Stimulated activated CD8-positive, alpha-beta memory T cell treated with anti-CD3 and anti-CD28 coated beads, Interleukin-7, amount 100 ng/mL, for 4 hours (primary cell): ENCODE results near the gene C19orf25.

Source experiments
- DNase-seq, 2 donors: peaks; one replicate each; pipeline ENCODE4 v3.0.0-alpha.2; 2020; ENCODE audit warnings: low read depth in 2 of 2

Gene C19orf25

GRCh38 chr19:1496714-1497577 is 17.9 kb upstream of the C19orf25 start:
- no peak for DNase-seq

GRCh38 chr19:1495799-1496713 is 17.0 kb upstream of the C19orf25 start:
- DNase-seq, result no peak

- no peak for DNase-seq
Measured at GRCh38 chr19:1495051-1495798, 16.2 kb upstream of the C19orf25 start.

DNA sequence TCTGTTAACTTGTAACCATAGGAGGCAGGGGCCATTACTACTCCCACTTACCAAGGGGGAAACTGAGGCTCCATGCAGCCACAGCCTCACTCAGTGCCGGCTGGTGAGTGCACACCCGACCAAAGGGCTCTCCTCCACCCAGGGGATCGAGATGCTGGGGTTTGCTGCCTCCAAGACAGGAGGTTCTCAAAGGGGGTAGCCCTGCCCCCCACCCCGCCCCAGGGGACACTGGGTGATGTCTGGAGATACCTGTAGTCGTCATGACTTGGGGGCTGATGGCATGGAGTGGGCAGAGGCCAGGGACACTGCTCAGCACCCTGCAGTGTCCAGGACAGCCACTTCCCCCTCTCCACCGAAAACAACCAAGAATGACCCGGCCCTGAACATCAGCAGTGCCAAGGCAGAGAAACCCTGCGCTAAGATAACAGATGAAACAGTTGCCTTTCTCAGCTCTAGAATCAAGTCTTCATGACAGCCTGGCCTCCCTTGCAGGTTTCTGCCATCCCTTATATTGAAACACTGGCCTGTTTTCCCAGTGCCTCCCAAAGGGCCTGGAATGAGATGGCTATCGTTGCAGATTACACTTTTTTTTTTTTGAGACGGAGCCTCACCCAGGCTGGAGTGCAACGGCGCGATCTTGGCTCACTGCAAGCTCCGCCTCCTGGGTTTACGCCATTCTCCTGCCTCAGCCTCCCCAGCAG is 15.2 kb upstream of the C19orf25 start:
- no peak for DNase-seq

DNA sequence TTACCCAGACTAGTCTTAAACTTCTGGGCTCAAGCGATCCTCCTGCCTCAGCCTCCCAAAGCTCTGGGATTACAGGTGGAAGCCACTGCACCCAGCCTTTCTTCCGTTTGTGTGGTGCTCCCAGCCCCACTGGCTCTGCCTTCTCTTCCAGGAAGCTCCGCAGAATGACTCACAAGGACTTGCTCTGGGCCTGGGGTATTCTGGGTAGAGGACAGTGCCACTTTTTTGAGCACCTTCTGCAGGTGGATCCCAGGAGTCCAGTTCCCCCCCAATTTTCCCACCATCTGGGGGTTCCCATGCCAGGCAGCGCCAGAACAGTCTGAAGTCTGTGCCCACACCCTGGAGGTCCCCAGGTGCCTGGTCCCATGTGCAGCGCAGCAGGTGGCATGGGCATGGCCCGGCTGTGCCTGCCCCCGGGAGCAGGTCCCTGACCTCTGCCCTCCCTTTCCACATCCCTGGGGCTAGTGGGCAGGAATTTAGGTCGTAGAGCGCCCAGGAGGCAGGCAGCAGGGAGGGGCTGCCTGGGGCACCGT is 13.5 kb upstream of the C19orf25 start:
- no peak for DNase-seq

GRCh38 chr19:1491849-1492170 is 12.8 kb upstream of the C19orf25 start:
- DNase-seq, result no peak

DNA sequence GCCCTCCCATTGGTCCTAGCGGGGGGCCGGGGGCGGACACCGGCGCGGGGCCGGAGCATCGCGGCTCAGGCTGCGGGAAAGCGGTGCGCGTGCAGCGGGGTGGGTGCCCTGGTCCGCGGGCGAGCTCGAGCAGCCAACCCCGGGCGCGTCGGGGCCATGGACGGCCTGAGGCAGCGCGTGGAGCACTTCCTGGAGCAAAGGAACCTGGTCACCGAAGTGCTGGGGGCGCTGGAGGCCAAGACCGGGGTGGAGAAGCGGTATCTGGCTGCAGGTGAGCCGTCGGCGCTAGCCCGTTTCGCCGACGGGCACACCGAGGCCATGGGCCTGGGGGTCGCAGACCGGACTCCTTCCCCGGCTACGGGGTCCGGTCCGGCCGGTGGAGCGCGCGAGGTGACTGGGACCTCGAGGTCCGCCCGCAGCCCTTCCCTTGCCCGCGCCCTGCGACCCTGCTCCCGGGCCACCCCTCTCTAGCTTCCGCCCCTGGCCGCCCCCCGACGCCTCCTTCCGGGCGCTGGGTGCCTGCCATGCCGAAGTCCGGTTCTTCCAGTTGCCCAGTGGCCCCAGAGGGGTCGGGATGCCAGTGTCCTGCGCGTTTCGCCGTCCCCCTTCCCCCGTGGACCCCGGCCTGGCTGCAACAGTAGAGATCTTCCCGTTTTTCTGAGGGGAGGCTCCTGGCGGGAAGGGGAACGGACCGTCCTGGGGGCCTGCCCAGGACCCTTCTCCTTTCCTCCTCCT is 12.3 kb upstream of the C19orf25 start, which contains the start of gene REEP6:
REEP6 (plus strand) TSS at position 68 of the 735 bp plus-strand sequence; CDS start at position 157, 89 bp downstream.
- DNase-seq, result no peak

- DNase-seq, result peak; percentile 94 to 98
Measured at GRCh38 chr19:1490311-1491113, 11.5 kb upstream of the C19orf25 start, which contains the start of gene PCSK4. Gene PCSK4, minus strand, starts transcription at chr19:1490350. Its CDS starts 4 bp downstream, at chr19:1490346.

DNA sequence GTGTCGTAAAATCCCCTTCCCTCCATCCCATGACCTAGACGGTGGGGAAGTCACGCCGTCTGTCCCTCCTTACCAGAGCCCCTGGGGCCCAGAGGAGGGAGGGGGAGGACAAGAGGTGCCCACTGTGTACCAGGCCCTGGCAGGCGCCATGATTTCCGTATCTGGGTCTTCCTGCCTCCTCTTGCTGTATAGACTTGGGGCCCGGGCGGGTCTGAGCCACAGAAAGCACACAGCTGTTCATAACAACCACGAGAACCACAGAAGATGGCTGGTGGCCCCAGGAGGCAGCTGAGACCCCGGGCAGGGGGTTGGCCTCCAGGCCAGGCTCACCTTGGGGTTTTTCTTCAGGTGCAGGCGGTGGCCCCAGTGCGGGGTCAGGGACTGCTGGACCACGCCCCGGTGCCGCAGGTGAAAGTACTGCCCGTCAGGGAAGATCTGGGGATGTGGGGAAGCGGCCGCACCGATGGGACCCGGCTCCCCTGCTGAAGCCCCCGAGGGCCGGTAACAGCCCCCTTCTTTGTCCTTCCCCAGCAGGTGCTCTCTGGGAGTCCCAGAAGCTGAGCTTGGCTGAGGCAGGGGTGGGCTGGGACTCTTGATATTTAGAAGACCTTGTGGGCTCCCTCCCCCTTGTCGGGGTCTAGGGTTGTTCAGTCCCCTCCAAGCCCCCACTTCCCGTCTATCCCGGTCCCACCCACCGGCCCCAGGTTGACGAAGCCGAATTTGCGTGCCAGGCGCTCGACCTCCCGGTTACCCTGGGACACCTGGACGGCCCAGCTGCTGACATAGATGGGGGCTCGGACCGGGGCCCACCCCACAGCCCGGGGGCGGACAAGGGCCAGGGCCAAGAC is 10.7 kb upstream of the C19orf25 start:
- DNase-seq, result no peak

DNA sequence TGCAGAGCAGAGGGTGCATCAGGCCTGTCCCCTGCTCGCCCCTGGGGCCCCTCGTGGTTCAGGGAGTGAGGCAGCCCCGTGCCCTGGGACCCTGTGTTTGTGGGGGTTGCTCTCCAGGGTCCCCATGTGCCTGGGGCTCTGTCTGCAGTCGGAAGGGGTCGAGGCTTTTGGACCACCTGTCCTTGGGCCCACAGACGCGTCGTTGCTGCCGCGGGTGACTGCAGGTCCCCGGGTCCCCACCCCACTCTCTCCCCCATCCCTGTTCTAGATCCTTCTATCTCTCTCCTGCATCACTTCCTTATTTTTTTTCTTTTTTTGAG is 9.2 kb upstream of the C19orf25 start:
- DNase-seq, result no peak

GRCh38 chr19:1487576-1488281 is 8.7 kb upstream of the C19orf25 start:
- DNase-seq, result no peak

GRCh38 chr19:1486720-1487575 is 7.9 kb upstream of the C19orf25 start:
- DNase-seq, result no peak

GRCh38 chr19:1483979-1484428 is 5.0 kb upstream of the C19orf25 start:
- no peak for DNase-seq

DNA sequence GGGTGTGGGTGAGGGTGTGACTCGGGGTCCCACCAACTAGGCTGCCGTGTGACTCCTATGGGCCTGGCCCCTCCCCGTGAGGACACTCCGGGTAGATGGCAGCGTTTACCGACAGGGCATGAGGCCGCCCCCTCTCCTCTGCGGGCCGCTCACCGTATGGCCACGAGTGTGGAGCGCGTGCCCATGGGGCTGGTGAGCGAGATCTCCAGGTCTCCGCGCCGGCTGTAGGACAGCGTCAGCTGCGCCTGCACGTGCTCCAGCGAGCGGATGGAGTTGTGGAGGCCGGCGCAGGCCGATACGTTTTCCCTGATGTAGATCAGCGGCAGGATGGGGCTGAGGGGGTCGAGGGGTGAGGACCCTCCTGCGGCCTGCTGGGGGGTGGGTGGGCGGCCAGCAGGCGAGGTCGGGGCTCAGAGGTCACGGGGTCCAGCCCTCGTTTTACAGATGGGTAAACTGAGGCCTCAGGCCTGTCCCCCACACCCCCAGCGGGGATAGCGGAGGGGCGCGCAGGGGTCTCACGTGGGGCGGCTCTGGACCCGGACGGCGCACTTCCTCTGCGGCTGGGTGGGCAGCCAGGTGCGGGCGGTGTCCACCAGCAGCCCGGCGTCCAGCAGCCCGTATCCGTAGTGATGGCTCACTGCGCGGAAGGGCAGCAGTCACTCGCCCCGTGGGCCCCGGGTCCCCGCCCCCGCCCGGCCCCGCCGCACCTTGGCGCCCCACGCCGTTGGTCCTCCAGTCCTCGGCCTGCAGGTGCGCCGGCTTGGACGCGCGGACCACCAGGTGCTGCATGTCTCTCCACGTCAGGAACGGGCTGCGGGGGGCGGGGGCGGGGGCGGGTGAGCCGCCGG is 4.3 kb upstream of the C19orf25 start:
- no peak for DNase-seq

DNA sequence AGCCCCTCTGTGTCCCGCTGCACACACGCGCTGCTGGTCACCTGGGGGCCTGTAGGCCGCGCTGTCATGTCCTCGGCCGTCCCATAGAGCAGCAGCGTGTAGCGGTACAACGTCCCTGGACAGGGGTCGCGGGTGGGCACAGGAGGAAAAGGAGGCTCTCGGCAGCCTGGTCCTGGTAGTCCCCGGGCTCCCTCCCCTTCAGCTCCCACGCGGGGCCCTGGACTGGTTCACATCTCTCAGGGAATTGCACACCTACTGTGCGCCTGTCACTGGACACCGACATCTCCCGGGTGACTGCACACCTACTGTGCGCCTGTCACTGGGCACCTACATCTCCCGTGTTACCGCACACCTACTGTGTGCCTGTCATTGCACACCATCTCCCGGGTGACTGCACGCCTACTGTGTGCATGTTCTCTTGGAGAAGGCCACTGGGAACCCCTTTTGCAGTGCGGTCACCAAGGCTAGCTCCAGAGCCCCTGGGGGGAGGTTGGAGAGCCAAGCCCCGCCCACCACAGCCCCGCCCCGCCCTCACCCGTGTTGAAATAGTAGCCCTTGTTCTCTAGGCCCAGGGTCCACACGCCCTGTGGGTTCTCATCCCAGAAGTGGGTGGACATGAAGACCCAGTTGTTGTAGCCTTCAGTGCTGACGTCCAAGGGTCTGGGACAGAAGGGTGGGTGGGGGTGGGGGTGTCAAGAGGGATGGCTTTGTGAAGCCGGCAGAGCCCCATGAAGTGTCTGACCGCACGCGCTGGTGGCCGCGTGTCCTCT is 3.5 kb upstream of the C19orf25 start:
- no peak for DNase-seq
